ENCODE results near the gene ACSL1.

ACSL1 gene

GRCh38 chr4:184729946-184730345 is 95.8 kb downstream of the ACSL1 start:
- Histone ChIP-seq H3K9ac (ENCODE audit: low read depth, low read length, poor library complexity, severe bottlenecking) (peak overlapping the region; percentile 93), H3K4me1 (ENCODE audit: insufficient read depth, low read length, poor library complexity, severe bottlenecking) (peaks cover 57% of the 10 kb centered on the region), H3K79me2 (ENCODE audit: insufficient read depth, low read length) (peaks cover 86% of the 10 kb centered on the region), H3K9me3 (ENCODE audit: insufficient read depth, low read depth, low read length) (no peaks in the 10 kb centered on the region), H3F3A (ENCODE audit: low read depth) (no peaks in the 10 kb centered on the region), H3K4me3 (ENCODE audit: low read length, poor library complexity, severe bottlenecking) (peak overlapping the region; percentile 85), H4K20me1 (ENCODE audit: insufficient read depth, low read length, poor library complexity, severe bottlenecking) (peaks cover 59% of the 10 kb centered on the region), H3K27me3 (ENCODE audit: insufficient read depth, low read length, poor library complexity, severe bottlenecking) (no peaks in the 10 kb centered on the region), H3K4me2 (ENCODE audit: low read depth, low read length, poor library complexity, severe bottlenecking) (peak overlapping the region; percentile 97), H3K9me2 (replicated peaks; ENCODE audit: low read depth, low read length) (no peaks in the 10 kb centered on the region), H3K36me3 (ENCODE audit: insufficient read depth, low read length) (peaks cover 52% of the 10 kb centered on the region), H2AFZ (ENCODE audit: low read length) (no peak overlapping the region)
- TF ChIP-seq EZH2phosphoT487 (IDR thresholded peaks at IDR 0.05; ENCODE audit: borderline replicate concordance) = no peak
- TF ChIP-seq CTCF (conservative IDR thresholded peaks at IDR 0.05; ENCODE audit: low read length) = no peak

- Histone ChIP-seq H3K36me3 (ENCODE audit: insufficient read depth, low read length) (peaks cover 62% of the 10 kb centered on the region), H3K79me2 (ENCODE audit: insufficient read depth, low read length) (peaks cover 93% of the 10 kb centered on the region), H3K9ac (ENCODE audit: low read depth, low read length, poor library complexity, severe bottlenecking) (no peak overlapping the region), H2AFZ (ENCODE audit: low read length) (no peak overlapping the region), H3K27me3 (ENCODE audit: insufficient read depth, low read length, poor library complexity, severe bottlenecking) (no peaks in the 10 kb centered on the region), H4K20me1 (ENCODE audit: insufficient read depth, low read length, poor library complexity, severe bottlenecking) (peaks cover 65% of the 10 kb centered on the region), H3K4me3 (ENCODE audit: low read length, poor library complexity, severe bottlenecking) (peak overlapping the region; percentile 85), H3K9me3 (ENCODE audit: insufficient read depth, low read depth, low read length) (no peaks in the 10 kb centered on the region), H3K4me2 (ENCODE audit: low read depth, low read length, poor library complexity, severe bottlenecking) (peak overlapping the region; percentile 97), H3K4me1 (ENCODE audit: insufficient read depth, low read length, poor library complexity, severe bottlenecking) (peaks cover 51% of the 10 kb centered on the region), H3F3A (ENCODE audit: low read depth) (no peaks in the 10 kb centered on the region), H3K9me2 (replicated peaks; ENCODE audit: low read depth, low read length) (no peaks in the 10 kb centered on the region)
- no peak for TF ChIP-seq EZH2phosphoT487 (IDR thresholded peaks at IDR 0.05; ENCODE audit: borderline replicate concordance)
- TF ChIP-seq CTCF (conservative IDR thresholded peaks at IDR 0.05; ENCODE audit: low read length) = no peak
Measured at GRCh38 chr4:184728858-184729257, 96.9 kb downstream of the ACSL1 start.

- H3K4me1 ChIP-seq (ENCODE audit: insufficient read depth, low read length, poor library complexity, severe bottlenecking) = peaks cover 55% of the 10 kb centered on the region
- peaks cover 72% of the 10 kb centered on the region for H3K36me3 ChIP-seq (ENCODE audit: insufficient read depth, low read length)
Measured at GRCh38 chr4:184727430-184727829, 98.3 kb downstream of the ACSL1 start.

More at GRCh38 chr4:184727430-184727829, 98.3 kb downstream of the ACSL1 start:
- H3K9ac ChIP-seq (ENCODE audit: low read depth, low read length, poor library complexity, severe bottlenecking) = no peak overlapping the region
- peak overlapping the region; percentile 97 for H3K4me2 ChIP-seq (ENCODE audit: low read depth, low read length, poor library complexity, severe bottlenecking)
- H3F3A ChIP-seq (ENCODE audit: low read depth) = no peaks in the 10 kb centered on the region
- peaks cover 90% of the 10 kb centered on the region for H3K79me2 ChIP-seq (ENCODE audit: insufficient read depth, low read length)
- peaks cover 58% of the 10 kb centered on the region for H4K20me1 ChIP-seq (ENCODE audit: insufficient read depth, low read length, poor library complexity, severe bottlenecking)
- no peaks in the 10 kb centered on the region for H3K9me2 ChIP-seq (replicated peaks; ENCODE audit: low read depth, low read length)
- TF ChIP-seq EZH2phosphoT487 (IDR thresholded peaks at IDR 0.05; ENCODE audit: borderline replicate concordance) (no peak), CTCF (conservative IDR thresholded peaks at IDR 0.05; ENCODE audit: low read length) (no peak)
- no peaks in the 10 kb centered on the region for H3K9me3 ChIP-seq (ENCODE audit: insufficient read depth, low read depth, low read length)
- no peak overlapping the region for H2AFZ ChIP-seq (ENCODE audit: low read length)
- peak overlapping the region; percentile 13 for H3K4me3 ChIP-seq (ENCODE audit: low read length, poor library complexity, severe bottlenecking)
- H3K27me3 ChIP-seq (ENCODE audit: insufficient read depth, low read length, poor library complexity, severe bottlenecking) = no peaks in the 10 kb centered on the region

Measured in Loucy (cell line).